Endothelial cell of umbilical vein (primary cell): ENCODE results near the gene NFATC1. TPM values are rescaled to one million over a fixed set of nuclear protein-coding genes. Genes with fewer than 3 reads are reported as not detected.

Experiments
- BruUV-seq: library from RNA; stranded (reverse); fragments of 400-500 nt; replicated peaks from 2 replicates; lab custom pipeline; 2021; lab: Mats Ljungman, UMichigan
- CTCF ChIA-PET: fragments of 300-600, 350-600 bp; sonication (Branson Sonifier 250); formaldehyde crosslinking; loops from one replicate; lab custom pipeline; 2021; ENCODE audit warnings: antibody characterized with exemption, inconsistent platforms; lab: Charles Lee
- POLR2A ChIA-PET: fragments of 300-600, 350-600 bp; sonication (Branson Sonifier 250); formaldehyde crosslinking; loops from one replicate; lab custom pipeline; 2021; ENCODE audit warnings: antibody characterized with exemption, inconsistent platforms; lab: Charles Lee
- DNase-seq: peaks from one replicate; pipeline ENCODE4 v3.0.0-alpha.2; 2011; ENCODE audit warnings: low read depth, low spot score
- FAIRE-seq: peaks from 2 replicates; lab custom pipeline; 2011; peaks lifted over from hg19 to GRCh38; lab: Jason Lieb, UNC
- H2AFZ ChIP-seq: 2 replicates; pipeline ENCODE4 v1.6.0; 2012; ENCODE audit warnings: low read depth, low read length, control low read depth, inconsistent platforms
- H3K27ac ChIP-seq: 2 replicates; pipeline ENCODE4 v1.5.1; 2011; ENCODE audit warnings: low read depth, mild to moderate bottlenecking, control low read depth, low read length, moderate library complexity; ENCODE audit not compliant: insufficient read depth
- H3K27me3 ChIP-seq, 2 experiments: 2 replicates each; pipeline versions ENCODE4 v1.6.0 to v1.6.1; 2011; ENCODE audit warnings: low read length in 2 of 2, mixed read lengths in 1 of 2; ENCODE audit not compliant: control insufficient read depth in 2 of 2, insufficient read depth in 2 of 2
- H3K36me3 ChIP-seq, 2 experiments: 2 replicates in 1 of 2; 3 replicates in 1 of 2; pipeline ENCODE4 v1.5.1; 2011; ENCODE audit warnings: low read length in 2 of 2, mild to moderate bottlenecking in 1 of 2, moderate library complexity in 1 of 2; ENCODE audit not compliant: control insufficient read depth in 2 of 2, insufficient read depth in 2 of 2; ENCODE audit errors: extremely low read depth in 1 of 2
- H3K4me1 ChIP-seq: 3 replicates; pipeline ENCODE4 v1.5.1; 2011; ENCODE audit warnings: mild to moderate bottlenecking, low read length; ENCODE audit not compliant: control insufficient read depth, insufficient read depth; ENCODE audit errors: extremely low read depth
- H3K4me2 ChIP-seq: 2 replicates; pipeline ENCODE4 v1.6.1; 2011; ENCODE audit warnings: low read length, control low read depth, mixed read lengths; ENCODE audit not compliant: insufficient read depth
- H3K4me3 ChIP-seq, 3 experiments: fragments of 200-600 bp in 1 of 3; sonication (generic), shearing (Covaris generic) in 1 of 3; replicated peaks in 1 of 3; 2 replicates each; pipeline ENCODE4 v1.5.1; 2011 to 2016; ENCODE audit warnings: control low read depth in 3 of 3, low read length in 3 of 3, mild to moderate bottlenecking in 2 of 3, inconsistent platforms in 1 of 3, low read depth in 1 of 3, moderate library complexity in 1 of 3; ENCODE audit not compliant: insufficient read depth in 1 of 3
- H3K79me2 ChIP-seq: 2 replicates; pipeline ENCODE4 v1.6.0; 2012; ENCODE audit warnings: low read length, inconsistent platforms; ENCODE audit not compliant: control insufficient read depth, insufficient read depth
- H3K9ac ChIP-seq: replicated peaks from 2 replicates; pipeline ENCODE3; 2011; ENCODE audit warnings: low read length, control low read depth; ENCODE audit not compliant: insufficient read depth; ENCODE audit errors: extremely low read depth
- H3K9me1 ChIP-seq: replicated peaks from 3 replicates; pipeline ENCODE4 v1.6.0; 2011; ENCODE audit warnings: mild to moderate bottlenecking, low read length; ENCODE audit not compliant: control insufficient read depth, insufficient read depth; ENCODE audit errors: extremely low read depth
- H3K9me3 ChIP-seq: replicated peaks from 2 replicates; pipeline ENCODE4 v1.5.1; 2012; ENCODE audit warnings: low read length, inconsistent platforms; ENCODE audit not compliant: control insufficient read depth, insufficient read depth
- H4K20me1 ChIP-seq: replicated peaks from 2 replicates; pipeline ENCODE3; 2011; ENCODE audit warnings: mild to moderate bottlenecking, low read length; ENCODE audit not compliant: control insufficient read depth, insufficient read depth; ENCODE audit errors: extremely low read depth
- EZH2 ChIP-seq: IDR thresholded peaks from 2 replicates; pipeline ENCODE4 v1.6.1; 2012; ENCODE audit warnings: borderline replicate concordance, low read depth, mild to moderate bottlenecking, moderate library complexity, low read length, inconsistent platforms; ENCODE audit not compliant: severe bottlenecking
- FOS ChIP-seq: IDR thresholded peaks from 2 replicates; pipeline ENCODE4 v1.6.1; 2011; ENCODE audit warnings: mild to moderate bottlenecking, low read length, moderate library complexity, borderline replicate concordance; ENCODE audit not compliant: insufficient read depth
- GATA2 ChIP-seq: IDR thresholded peaks from 2 replicates; pipeline ENCODE4 v1.7.0; 2011; ENCODE audit warnings: low read depth, mild to moderate bottlenecking, moderate library complexity, mixed read lengths, low read length; ENCODE audit not compliant: insufficient read length, insufficient read depth
- JUN ChIP-seq: IDR thresholded peaks from 2 replicates; pipeline ENCODE4 v1.6.1; 2011; ENCODE audit warnings: borderline replicate concordance, low read depth; ENCODE audit not compliant: insufficient read length, insufficient read depth
- MYC ChIP-seq: IDR thresholded peaks from one replicate; pipeline ENCODE4 v1.6.1; 2011; ENCODE audit warnings: mild to moderate bottlenecking, low read depth, low read length
- POLR2A ChIP-seq: IDR thresholded peaks from 2 replicates; pipeline ENCODE4 v1.6.1; 2012; ENCODE audit warnings: low read depth, mild to moderate bottlenecking, control low read depth, low read length
- POLR2AphosphoS5 ChIP-seq: IDR thresholded peaks from 2 replicates; pipeline ENCODE4 v1.6.1; 2012; ENCODE audit warnings: low read depth, mild to moderate bottlenecking, control low read depth, low read length, moderate library complexity; ENCODE audit not compliant: insufficient read depth
- dilution Hi-C: fragments of 300-500 bp; cut with MboI; formaldehyde crosslinking; loops from one replicate; pipeline ENCODE4 v1.15.0; 2019; ENCODE audit warnings: low sequenced_read_pairs; ENCODE audit not compliant: extremely low pct_ligation_motif_present
- intact Hi-C: fragments of 100-400 bp; cut with micrococcal nuclease; formaldehyde crosslinking; loops from one replicate; pipeline ENCODE4 v1.10.0; 2022
- polyA plus RNA-seq, 4 experiments: library from polyadenylated mRNA; depleted of rRNA in 3 of 4; stranded (reverse) in 3 of 4; unstranded in 1 of 4; fragments of >200 nt; gene quantifications; 2 replicates each; pipeline versions ENCODE4 v1.2.1 to v1.2.3, GENCODE V29; 2011 to 2012; ENCODE audit warnings: missing spikeins in 1 of 4
- total RNA-seq: library from RNA; stranded (reverse); gene quantifications from 2 replicates; pipeline ENCODE4 v1.2.3, GENCODE V29; 2021
- TF ChIP-seq, protein P1 (sequence below), 2 donors: IDR thresholded peaks; 1 replicate in 1 of 2; 2 replicates in 1 of 2; pipeline ENCODE4 v1.5.1; 2011; ENCODE audit warnings: low read length in 2 of 2, mild to moderate bottlenecking in 2 of 2, moderate library complexity in 2 of 2, control low read depth in 1 of 2, inconsistent platforms in 1 of 2, low read depth in 1 of 2; ENCODE audit not compliant: insufficient read depth in 1 of 2; ENCODE audit errors: extremely low read depth in 1 of 2
- TF ChIP-seq, protein P2 (sequence below): IDR thresholded peaks from 2 replicates; pipeline ENCODE4 v1.6.1; 2011; ENCODE audit not compliant: insufficient read depth, insufficient read length

The NFATC1 gene
- total and polyA plus RNA-seq, 2 donors (not counting 3 experiments of a cell fraction or from before 2014, with no cell fraction given) = 11.1 to 30.0 TPM

DNA sequence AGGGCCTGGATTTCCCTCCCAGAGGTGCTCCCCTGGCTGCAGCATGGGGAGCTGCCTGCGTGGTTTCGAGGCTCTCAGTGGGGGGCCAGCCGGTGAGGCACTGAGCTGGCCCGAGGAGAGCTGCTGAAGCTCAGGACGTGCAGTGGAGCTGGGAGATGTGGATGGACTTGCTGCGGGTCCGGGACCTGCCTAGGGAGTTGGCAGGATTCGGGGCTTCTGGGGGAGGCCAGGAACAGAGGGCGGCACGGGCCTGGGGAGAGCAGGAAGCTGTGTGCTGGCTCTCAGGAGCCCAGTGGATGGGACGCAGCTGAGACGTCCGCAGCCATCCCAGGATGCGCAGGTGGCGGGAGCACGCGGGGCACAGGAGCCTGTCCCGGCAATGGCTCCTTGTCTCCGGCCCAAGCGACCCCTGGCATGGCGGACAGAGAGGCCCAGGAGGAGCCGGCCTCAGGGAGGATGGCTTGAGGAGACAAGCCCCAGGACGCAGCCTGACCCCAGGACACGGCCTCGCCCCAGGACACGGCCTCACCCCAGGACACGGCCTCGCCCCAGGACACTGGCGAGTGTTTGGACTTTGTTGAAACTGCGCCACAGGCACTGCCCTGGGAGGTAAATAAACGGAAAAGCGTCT is 116.1 kb downstream of the NFATC1 start:
- Histone ChIP-seq H3K4me2 (no peak overlapping the region), H3K27ac (no peak overlapping the region)

More for the DNA sequence above, 116.1 kb downstream of the NFATC1 start:
- Histone ChIP-seq H2AFZ (no peak overlapping the region), H3K9me3 (no peaks in the 10 kb centered on the region), H4K20me1 (no peaks in the 10 kb centered on the region), H3K4me3 (no peak overlapping the region), H3K4me1 (peaks cover 18% of the 10 kb centered on the region), H3K9me1 (no peaks in the 10 kb centered on the region), H3K36me3 (peaks cover 0 to 11% of the 10 kb centered on the region in 2 experiments), H3K9ac (no peak overlapping the region), H3K79me2 (no peaks in the 10 kb centered on the region), H3K27me3 (no peaks in the 10 kb centered on the region)
- no peak for FAIRE-seq
- POLR2A ChIA-PET = no interaction called here
- intact Hi-C loops (no loop called here), dilution Hi-C loops (no loop called here)
- DNase-seq = no peak
- CTCF ChIA-PET = no interaction called here
- BruUV-seq = no TSS peak
- TF ChIP-seq GATA2 = no peak
- TF ChIP-seq JUN = no peak
- no peak for TF ChIP-seq EZH2
- TF ChIP-seq, protein P1, sequence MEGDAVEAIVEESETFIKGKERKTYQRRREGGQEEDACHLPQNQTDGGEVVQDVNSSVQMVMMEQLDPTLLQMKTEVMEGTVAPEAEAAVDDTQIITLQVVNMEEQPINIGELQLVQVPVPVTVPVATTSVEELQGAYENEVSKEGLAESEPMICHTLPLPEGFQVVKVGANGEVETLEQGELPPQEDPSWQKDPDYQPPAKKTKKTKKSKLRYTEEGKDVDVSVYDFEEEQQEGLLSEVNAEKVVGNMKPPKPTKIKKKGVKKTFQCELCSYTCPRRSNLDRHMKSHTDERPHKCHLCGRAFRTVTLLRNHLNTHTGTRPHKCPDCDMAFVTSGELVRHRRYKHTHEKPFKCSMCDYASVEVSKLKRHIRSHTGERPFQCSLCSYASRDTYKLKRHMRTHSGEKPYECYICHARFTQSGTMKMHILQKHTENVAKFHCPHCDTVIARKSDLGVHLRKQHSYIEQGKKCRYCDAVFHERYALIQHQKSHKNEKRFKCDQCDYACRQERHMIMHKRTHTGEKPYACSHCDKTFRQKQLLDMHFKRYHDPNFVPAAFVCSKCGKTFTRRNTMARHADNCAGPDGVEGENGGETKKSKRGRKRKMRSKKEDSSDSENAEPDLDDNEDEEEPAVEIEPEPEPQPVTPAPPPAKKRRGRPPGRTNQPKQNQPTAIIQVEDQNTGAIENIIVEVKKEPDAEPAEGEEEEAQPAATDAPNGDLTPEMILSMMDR (IDR thresholded peaks at IDR 0.05; ENCODE audit: extremely low read depth in 1 of 2, insufficient read depth in 1 of 2, low read depth in 1 of 2, low read length in 2 of 2) = no peak
- no peak for TF ChIP-seq POLR2AphosphoS5
- TF ChIP-seq FOS = no peak
- no peak for TF ChIP-seq POLR2A
- TF ChIP-seq, protein P2, sequence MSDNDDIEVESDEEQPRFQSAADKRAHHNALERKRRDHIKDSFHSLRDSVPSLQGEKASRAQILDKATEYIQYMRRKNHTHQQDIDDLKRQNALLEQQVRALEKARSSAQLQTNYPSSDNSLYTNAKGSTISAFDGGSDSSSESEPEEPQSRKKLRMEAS = no peak
- TF ChIP-seq MYC = no peak
